ELR (cell line): ENCODE data around the gene RAB22A.
"Not testable (repeated sequence)": the region's sequence is repeated elsewhere in the genome, so short reads cannot be mapped to it uniquely, and the experiment has no call there.

Source experiments
- DNase-seq: peaks from one replicate; pipeline ENCODE4 v3.0.0-alpha.2; 2015; ENCODE audit warnings: low read depth

Gene RAB22A

DNA sequence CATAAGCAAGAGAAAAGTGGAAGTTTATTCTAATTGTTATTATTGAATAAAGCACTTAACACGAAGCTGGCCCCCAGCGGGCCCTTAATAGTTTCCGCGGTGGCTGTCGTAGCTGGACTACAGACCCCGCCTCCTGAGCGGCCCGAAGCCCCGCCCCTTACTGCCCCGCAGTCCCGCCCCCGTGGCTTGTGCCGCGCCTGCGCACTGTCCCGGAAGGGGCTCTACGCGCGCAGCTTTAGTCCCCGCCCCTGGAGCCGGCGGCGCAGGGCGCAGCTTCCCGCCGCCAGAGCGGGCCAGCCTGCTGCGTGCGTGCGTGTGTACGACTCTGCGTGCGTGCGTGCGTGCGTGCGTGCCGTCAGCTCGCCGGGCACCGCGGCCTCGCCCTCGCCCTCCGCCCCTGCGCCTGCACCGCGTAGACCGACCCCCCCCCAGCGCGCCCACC, 79.4 kb downstream of the RAB22A start, which contains the start of gene VAPB:
Gene VAPB, plus strand, starts transcription at position 348 of the 442 bp plus-strand sequence. CDS start 231 bp downstream, outside the sequence.
- DNase-seq: peak; percentile 98

GRCh38 chr20:58389324-58389967, 79.9 kb downstream of the RAB22A start:
- peak; percentile 64 for DNase-seq

DNA sequence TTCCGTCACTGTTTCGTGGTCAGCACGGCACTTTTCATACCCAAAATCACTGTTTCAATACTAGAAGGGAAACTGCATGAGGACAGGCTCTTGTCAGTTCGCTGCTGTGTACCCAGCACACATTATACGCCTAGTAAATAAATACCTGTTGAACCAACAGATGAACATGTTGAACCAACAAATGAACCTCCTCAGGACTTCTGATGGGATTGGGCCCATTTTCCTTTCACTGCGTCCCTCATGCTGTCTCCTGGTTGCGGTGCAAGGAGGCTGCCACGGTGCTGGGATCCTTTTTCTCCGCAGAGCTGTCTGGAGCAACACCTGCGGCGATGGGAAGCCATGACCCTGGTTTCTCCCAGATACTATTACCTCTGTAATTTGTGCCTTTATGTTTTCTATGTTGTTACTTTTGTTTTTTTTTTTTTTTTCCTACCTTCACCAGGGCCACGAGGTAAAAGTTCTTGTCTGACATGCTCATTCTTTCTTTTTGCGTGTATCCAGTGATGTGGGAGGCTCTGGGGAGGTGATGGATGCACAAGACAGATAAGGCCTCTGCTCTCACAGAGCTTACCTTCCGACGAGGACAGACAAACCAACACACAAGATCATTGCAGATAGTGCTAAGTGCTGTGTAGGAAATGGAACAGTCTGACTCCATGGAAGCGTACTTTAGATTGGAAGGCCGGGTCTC, 80.6 kb downstream of the RAB22A start:
- DNase-seq: no peak

- DNase-seq: no peak
These were observed 81.1 kb downstream of the RAB22A start for GRCh38 chr20:58390659-58391035.

DNA sequence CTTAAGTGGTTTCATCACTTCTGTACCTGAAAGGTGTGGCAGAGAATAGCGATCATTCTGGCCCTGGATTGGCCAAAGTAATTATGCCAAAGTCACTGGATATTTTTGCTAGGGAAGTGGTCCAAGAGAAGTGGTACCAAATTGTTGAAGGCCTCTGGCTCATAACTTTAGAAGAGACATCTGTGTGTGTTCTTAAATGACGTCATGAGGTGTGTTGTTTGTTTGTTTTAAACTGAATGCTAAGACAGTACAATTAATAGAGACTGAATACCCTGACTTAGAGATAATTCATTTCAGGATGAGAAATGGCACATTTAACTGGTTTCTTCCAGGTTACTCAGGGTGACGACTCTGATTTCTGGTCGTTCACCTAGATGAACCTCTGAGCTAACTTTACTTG, 82.8 kb downstream of the RAB22A start:
- no peak for DNase-seq

GRCh38 chr20:58393299-58393698, 83.8 kb downstream of the RAB22A start:
- DNase-seq: peak; percentile 30

GRCh38 chr20:58394801-58395200, 85.3 kb downstream of the RAB22A start:
- DNase-seq: no peak

GRCh38 chr20:58395604-58396003, 86.1 kb downstream of the RAB22A start:
- no peak for DNase-seq

DNA sequence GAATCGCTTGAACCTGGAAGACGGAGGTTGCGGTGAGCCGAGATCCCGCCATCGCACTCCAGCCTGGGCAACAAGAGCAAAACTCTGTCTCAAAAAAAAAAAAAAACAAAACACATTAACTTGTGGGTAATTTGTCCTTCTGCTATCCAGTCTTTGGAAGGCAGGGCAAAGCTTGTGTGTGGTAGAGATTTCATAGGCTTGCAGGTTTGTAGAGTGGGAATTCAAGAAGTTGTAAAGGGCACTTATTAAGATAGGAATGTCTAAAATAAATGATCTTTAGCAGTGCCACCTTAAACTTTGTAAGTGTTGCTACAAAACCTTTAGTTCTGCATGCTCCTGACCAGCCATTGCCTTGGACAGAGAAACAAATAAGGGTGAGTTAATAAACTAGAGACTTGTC, 87.9 kb downstream of the RAB22A start:
- no peak for DNase-seq

GRCh38 chr20:58398254-58398653, 88.7 kb downstream of the RAB22A start:
- DNase-seq: no peak

GRCh38 chr20:58399926-58400325, 90.4 kb downstream of the RAB22A start:
- DNase-seq: no peak

DNA sequence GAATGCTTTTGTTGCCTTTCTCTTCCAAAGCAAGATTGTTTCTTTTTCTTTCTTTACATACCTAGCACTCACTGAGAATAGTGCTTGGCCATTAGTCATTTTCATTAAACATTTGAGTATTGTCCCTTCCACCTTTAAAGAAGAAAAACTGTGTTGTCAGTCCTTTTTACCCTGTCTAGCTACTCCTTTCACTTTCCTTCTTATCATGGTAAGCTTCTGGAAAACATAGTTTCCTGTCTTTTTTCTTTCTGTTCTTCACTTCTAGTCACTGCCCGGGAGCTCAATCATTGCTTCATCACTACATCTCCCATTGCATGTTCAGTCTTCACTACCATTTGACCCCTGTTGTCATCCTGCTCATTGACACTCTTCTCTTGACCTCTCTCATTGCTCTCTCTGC, 91.6 kb downstream of the RAB22A start:
- no peak for DNase-seq

DNA sequence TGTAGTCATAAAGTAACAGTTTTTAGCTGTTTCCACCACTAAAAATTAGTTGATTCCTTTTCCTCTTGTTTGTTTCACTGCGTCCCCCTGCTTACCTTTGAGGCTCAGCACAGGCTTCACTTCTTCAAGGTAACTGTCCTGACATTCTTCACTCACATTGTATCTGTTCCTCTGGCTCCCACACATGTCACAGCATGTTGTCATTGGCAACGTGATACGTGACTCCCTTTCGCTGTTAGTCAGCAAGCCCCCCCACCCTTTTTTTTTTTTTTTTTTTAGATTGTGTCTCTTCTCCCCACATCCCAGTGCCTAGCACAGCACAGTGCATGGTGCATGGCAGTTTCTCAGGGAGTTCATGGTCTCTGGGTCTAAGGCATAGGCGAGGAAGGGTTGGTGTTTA, 92.8 kb downstream of the RAB22A start:
- DNase-seq: no peak

GRCh38 chr20:58402827-58403226, 93.3 kb downstream of the RAB22A start:
- DNase-seq: no peak

DNA sequence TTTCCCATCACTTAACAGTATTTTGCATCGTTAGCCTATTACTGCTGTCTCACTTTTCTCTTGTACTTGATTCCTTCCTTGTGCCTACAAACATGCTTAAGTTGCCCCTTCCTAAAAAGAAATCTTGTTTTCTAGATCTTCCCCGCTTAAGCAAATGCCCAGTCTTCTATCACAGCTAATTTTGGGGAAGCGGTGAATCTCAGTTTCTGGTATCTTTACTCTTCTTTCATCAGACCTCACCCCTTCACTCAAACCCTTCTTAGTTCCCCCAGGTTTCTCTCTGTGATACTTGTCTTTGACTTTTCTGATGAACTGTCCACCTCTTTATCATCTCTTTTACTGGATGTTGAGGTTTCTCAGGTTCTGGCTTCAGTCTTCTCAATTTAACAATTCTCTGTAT, 93.8 kb downstream of the RAB22A start:
- DNase-seq: no peak

DNA sequence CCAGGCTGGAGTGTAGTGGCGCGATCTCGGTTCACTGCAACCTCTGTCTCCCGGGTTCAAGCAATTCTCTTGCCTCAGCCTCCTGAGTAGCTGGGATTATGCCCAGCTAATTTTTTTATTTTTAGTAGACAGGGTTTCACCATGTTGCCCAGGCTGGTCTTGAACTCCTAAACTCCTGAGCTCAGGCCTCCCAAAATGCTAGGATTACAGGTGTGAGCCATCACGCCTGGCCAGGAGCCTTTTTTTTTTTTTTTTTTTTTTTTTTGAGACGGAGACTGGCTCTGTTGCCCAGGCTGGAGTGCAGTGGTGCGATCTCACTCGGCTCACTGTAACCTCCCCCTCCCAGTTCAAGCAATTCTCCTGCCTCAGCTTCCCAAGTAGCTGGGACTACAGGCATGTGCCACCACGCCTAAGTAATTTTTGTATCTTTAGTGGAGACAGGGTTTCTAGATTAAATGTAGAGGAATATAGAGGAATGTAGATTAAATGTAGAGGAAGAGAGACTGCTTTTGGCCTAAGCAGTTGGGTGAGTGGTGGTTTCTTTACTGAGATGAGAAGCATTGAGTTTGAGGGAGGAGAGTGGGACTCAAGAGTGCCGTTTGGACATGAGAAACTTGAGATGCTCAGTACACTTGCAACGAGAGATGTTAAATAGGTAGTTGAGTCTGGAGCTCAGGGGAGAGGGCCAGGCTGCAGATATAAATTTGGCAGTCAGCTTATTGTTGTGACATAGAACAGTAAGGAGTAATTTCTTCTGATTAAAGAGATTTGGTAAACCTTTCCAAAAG, 96.2 kb downstream of the RAB22A start:
- no peak for DNase-seq

DNA sequence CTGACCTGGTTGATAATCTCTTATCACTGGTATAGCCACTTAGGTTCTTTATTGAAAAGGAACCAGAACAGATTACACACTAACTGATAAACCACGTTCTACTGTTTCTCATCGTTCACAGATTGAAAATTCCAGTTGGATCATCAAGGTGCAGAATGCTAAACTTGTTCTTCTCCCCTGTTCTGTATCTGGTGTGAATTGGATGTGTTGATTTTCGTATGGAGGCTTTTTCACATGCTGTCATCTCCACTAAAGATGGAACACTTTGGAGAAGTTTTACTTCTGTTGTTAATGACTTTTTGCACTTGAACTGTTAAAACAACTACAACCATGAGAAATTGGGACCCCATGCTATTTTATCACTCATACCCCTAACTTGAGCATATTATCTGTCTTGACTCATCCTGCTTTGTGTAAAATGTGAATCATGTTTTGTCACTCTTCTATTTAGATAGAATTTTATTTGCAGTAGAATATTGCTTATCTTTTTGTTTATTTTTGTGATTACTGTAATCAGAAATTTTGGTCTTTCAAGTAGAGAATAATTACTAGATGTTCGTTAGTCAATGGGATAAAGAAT, 97.0 kb downstream of the RAB22A start:
- peak; percentile 62 for DNase-seq

DNA sequence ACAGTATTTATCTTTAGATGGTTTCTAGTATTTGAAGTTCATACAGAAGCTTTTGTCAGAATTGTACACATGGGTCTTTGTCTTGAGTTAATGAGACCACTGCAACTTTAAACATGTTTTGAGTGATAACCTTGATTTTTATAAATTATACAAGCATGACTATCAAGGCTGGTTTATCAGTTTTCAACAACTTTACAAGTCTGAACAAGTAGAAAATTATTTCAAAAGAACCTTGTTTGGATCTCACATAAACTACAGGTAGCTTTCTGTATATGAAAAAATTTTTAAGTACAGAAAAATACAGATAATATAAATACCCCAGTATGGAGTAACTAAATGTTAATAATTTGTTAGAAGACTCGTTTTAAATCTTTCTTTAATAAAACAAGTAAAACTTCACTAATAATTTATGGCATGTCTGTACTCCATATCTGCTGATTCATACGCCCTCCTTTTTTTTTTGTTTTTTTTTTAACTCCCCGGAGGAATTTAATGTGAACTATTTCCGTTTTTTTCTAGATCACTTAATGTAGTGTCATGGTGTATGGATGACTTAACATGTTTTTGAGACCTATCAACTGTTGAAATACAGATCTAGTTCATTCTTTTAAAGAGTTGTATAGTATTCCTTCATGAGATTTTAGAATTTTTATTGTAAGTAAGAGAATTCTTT, 97.8 kb downstream of the RAB22A start:
- peak; percentile 65 for DNase-seq

GRCh38 chr20:58407966-58408557, 98.5 kb downstream of the RAB22A start:
- no peak for DNase-seq

- DNase-seq: peak; percentile 46
These were observed 99.2 kb downstream of the RAB22A start for GRCh38 chr20:58408603-58409246.

DNA sequence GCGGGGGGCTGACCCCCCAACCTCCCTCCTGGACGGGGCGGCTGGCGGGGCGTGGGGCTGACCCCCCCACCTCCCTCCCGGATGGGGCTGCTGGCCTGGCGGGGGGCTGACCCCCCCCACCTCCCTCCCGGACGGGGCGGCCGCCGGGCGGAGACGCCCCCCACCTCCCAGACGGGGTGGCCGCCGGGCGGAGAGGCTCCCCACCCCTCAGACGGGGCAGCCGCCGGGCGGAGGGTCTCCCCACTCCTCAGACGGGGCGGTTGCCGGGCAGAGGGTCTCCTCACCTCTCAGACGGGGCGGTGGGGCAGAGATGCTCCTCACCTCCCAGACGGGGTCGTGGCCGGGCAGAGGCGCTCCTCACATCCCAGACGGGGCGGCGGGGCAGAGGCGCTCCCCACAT, 104.7 kb downstream of the RAB22A start:
- DNase-seq: not testable (repeated sequence)
